ENCODE measurements around the gene SLC35A3. TPM values are rescaled to one million over a fixed set of nuclear protein-coding genes. Genes with fewer than 3 reads are reported as not detected.

The SLC35A3 gene
- total and polyA plus RNA-seq, 9 of the 15 experiments (the other 6 are each of a cell fraction or from before 2014, with no cell fraction given) = 3.5 to 21.7 (median 13.2) TPM

- TF ChIP-seq, protein P1, sequence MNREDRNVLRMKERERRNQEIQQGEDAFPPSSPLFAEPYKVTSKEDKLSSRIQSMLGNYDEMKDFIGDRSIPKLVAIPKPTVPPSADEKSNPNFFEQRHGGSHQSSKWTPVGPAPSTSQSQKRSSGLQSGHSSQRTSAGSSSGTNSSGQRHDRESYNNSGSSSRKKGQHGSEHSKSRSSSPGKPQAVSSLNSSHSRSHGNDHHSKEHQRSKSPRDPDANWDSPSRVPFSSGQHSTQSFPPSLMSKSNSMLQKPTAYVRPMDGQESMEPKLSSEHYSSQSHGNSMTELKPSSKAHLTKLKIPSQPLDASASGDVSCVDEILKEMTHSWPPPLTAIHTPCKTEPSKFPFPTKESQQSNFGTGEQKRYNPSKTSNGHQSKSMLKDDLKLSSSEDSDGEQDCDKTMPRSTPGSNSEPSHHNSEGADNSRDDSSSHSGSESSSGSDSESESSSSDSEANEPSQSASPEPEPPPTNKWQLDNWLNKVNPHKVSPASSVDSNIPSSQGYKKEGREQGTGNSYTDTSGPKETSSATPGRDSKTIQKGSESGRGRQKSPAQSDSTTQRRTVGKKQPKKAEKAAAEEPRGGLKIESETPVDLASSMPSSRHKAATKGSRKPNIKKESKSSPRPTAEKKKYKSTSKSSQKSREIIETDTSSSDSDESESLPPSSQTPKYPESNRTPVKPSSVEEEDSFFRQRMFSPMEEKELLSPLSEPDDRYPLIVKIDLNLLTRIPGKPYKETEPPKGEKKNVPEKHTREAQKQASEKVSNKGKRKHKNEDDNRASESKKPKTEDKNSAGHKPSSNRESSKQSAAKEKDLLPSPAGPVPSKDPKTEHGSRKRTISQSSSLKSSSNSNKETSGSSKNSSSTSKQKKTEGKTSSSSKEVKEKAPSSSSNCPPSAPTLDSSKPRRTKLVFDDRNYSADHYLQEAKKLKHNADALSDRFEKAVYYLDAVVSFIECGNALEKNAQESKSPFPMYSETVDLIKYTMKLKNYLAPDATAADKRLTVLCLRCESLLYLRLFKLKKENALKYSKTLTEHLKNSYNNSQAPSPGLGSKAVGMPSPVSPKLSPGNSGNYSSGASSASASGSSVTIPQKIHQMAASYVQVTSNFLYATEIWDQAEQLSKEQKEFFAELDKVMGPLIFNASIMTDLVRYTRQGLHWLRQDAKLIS (CRISPR knock-in tag; IDR thresholded peaks at IDR 0.05) = peak; percentile 55; the same call in 1 of the 2 replicates
- no peak for TF ChIP-seq SAFB2 (IDR thresholded peaks at IDR 0.05; ENCODE audit: borderline replicate concordance, low read depth, low read length, severe bottlenecking)
- TF ChIP-seq CEBPZ (IDR thresholded peaks at IDR 0.05; ENCODE audit: borderline replicate concordance, low read depth, low read length) = no peak
- TF ChIP-seq BRF1 (IDR thresholded peaks at IDR 0.05; ENCODE audit: borderline replicate concordance, extremely low read depth, insufficient read length) = no peak
- TF ChIP-seq, protein P2, sequence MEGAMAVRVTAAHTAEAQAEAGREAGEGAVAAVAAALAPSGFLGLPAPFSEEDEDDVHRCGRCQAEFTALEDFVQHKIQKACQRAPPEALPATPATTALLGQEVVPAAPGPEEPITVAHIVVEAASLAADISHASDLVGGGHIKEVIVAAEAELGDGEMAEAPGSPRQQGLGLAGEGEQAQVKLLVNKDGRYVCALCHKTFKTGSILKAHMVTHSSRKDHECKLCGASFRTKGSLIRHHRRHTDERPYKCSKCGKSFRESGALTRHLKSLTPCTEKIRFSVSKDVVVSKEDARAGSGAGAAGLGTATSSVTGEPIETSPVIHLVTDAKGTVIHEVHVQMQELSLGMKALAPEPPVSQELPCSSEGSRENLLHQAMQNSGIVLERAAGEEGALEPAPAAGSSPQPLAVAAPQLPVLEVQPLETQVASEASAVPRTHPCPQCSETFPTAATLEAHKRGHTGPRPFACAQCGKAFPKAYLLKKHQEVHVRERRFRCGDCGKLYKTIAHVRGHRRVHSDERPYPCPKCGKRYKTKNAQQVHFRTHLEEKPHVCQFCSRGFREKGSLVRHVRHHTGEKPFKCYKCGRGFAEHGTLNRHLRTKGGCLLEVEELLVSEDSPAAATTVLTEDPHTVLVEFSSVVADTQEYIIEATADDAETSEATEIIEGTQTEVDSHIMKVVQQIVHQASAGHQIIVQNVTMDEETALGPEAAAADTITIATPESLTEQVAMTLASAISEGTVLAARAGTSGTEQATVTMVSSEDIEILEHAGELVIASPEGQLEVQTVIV (CRISPR knock-in tag; IDR thresholded peaks at IDR 0.05; ENCODE audit: borderline replicate concordance) = no peak
- TF ChIP-seq IRF2 (CRISPR knock-in tag; IDR thresholded peaks at IDR 0.05) = no peak
- 0 out of 2 replicates have a peak, but pooled peaks have one; percentile 8 for TF ChIP-seq PKNOX1 (IDR thresholded peaks at IDR 0.05)
- TF ChIP-seq HNRNPH1 (optimal IDR thresholded peaks at IDR 0.05; ENCODE audit: low read depth, low read length) = no peak
- TF ChIP-seq, protein P3, sequence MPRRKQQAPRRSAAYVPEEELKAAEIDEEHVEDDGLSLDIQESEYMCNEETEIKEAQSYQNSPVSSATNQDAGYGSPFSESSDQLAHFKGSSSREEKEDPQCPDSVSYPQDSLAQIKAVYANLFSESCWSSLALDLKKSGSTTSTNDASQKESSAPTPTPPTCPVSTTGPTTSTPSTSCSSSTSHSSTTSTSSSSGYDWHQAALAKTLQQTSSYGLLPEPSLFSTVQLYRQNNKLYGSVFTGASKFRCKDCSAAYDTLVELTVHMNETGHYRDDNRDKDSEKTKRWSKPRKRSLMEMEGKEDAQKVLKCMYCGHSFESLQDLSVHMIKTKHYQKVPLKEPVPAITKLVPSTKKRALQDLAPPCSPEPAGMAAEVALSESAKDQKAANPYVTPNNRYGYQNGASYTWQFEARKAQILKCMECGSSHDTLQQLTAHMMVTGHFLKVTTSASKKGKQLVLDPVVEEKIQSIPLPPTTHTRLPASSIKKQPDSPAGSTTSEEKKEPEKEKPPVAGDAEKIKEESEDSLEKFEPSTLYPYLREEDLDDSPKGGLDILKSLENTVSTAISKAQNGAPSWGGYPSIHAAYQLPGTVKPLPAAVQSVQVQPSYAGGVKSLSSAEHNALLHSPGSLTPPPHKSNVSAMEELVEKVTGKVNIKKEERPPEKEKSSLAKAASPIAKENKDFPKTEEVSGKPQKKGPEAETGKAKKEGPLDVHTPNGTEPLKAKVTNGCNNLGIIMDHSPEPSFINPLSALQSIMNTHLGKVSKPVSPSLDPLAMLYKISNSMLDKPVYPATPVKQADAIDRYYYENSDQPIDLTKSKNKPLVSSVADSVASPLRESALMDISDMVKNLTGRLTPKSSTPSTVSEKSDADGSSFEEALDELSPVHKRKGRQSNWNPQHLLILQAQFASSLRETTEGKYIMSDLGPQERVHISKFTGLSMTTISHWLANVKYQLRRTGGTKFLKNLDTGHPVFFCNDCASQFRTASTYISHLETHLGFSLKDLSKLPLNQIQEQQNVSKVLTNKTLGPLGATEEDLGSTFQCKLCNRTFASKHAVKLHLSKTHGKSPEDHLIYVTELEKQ (CRISPR knock-in tag; IDR thresholded peaks at IDR 0.05) = no peak
- TF ChIP-seq GATAD2B (IDR thresholded peaks at IDR 0.05; ENCODE audit: borderline replicate concordance) = peak; percentile 86; the same call in 1 of the 2 replicates
- no peak for TF ChIP-seq ZFP36 (IDR thresholded peaks at IDR 0.05; ENCODE audit: low read depth, low read length, partially characterized antibody)
These were observed 68.3 kb downstream of the SLC35A3 start (continued) for GRCh38 chr1:100037927-100038659.
